ENCODE measurements around the gene ATP8B3. TPM values are rescaled to one million over a fixed set of nuclear protein-coding genes. Genes with fewer than 3 reads are reported as not detected.

Gene ATP8B3
- total and polyA plus RNA-seq, 8 donors = 0.89 to 2.5 (median 1.5) TPM

GRCh38 chr19:1809678-1810077 lies 2.4 kb downstream of the ATP8B3 start:
- DNase-seq (peak in 1 of 4 donors; percentile 77), ATAC-seq (no peak)
- no peak overlapping the region for H3K4me3 ChIP-seq
- TF ChIP-seq CTCF (IDR thresholded peaks at IDR 0.05) = no peak
- H3K4me1 ChIP-seq = peaks cover 11 to 21% of the 10 kb centered on the region in 2 donors
- H3K9me3 ChIP-seq = no peaks in the 10 kb centered on the region
- peaks cover 0 to 6% of the 10 kb centered on the region in 2 donors for H3K36me3 ChIP-seq
- no peak overlapping the region for H3K27ac ChIP-seq
- H3K27me3 ChIP-seq = no peaks in the 10 kb centered on the region
- intact Hi-C loops (cut with DNase I) = no loop called here

- peaks cover 8 to 17% of the 10 kb centered on the region in 2 donors for H3K4me1 ChIP-seq
- H3K9me3 ChIP-seq = no peaks in the 10 kb centered on the region
- DNase-seq = no peak
- ATAC-seq = no peak
- no peak overlapping the region for H3K4me3 ChIP-seq
- intact Hi-C loops (cut with DNase I) = no loop called here
- H3K36me3 ChIP-seq = peaks cover 0 to 6% of the 10 kb centered on the region in 2 donors
- no peaks in the 10 kb centered on the region for H3K27me3 ChIP-seq
- no peak for TF ChIP-seq CTCF (IDR thresholded peaks at IDR 0.05)
- no peak overlapping the region for H3K27ac ChIP-seq
Measured at GRCh38 chr19:1808395-1808731, 3.7 kb downstream of the ATP8B3 start.

GRCh38 chr19:1807695-1808394 lies 4.2 kb downstream of the ATP8B3 start:
- Histone ChIP-seq H3K27me3 (no peaks in the 10 kb centered on the region), H3K4me3 (no peak overlapping the region), H3K27ac (no peak overlapping the region), H3K4me1 (peaks cover 4 to 11% of the 10 kb centered on the region in 2 donors), H3K36me3 (peaks cover 0 to 6% of the 10 kb centered on the region in 2 donors), H3K9me3 (no peaks in the 10 kb centered on the region)
- intact Hi-C loops (cut with DNase I) = no loop called here
- TF ChIP-seq CTCF (IDR thresholded peaks at IDR 0.05) = no peak
- ATAC-seq (no peak), DNase-seq (peak in 1 of 4 donors; percentile 58)

GRCh38 chr19:1807030-1807694 lies 4.9 kb downstream of the ATP8B3 start:
- peaks cover 0 to 6% of the 10 kb centered on the region in 2 donors for H3K36me3 ChIP-seq
- no peak for TF ChIP-seq CTCF (IDR thresholded peaks at IDR 0.05)
- H3K4me1 ChIP-seq = peaks cover 4 to 8% of the 10 kb centered on the region in 2 donors
- ATAC-seq = no peak
- no peak overlapping the region for H3K4me3 ChIP-seq
- no peaks in the 10 kb centered on the region for H3K27me3 ChIP-seq
- intact Hi-C loops (cut with DNase I) = no loop called here
- no peak overlapping the region for H3K27ac ChIP-seq
- H3K9me3 ChIP-seq = no peaks in the 10 kb centered on the region
- peak in 1 of 4 donors; percentile 71 for DNase-seq

GRCh38 chr19:1806184-1807029 lies 5.7 kb downstream of the ATP8B3 start:
- H3K4me3 ChIP-seq = no peak overlapping the region
- ATAC-seq = no peak
- H3K9me3 ChIP-seq = no peaks in the 10 kb centered on the region
- no peaks in the 10 kb centered on the region for H3K27me3 ChIP-seq
- intact Hi-C loops (cut with DNase I) = no loop called here
- H3K27ac ChIP-seq = no peak overlapping the region
- peak in 1 of 4 donors; percentile 69 for DNase-seq
- H3K4me1 ChIP-seq = peaks cover 0 to 2% of the 10 kb centered on the region in 2 donors
- H3K36me3 ChIP-seq = peaks cover 0 to 6% of the 10 kb centered on the region in 2 donors
- no peak for TF ChIP-seq CTCF (IDR thresholded peaks at IDR 0.05)
